ENCODE measurements around the gene NKIRAS1.

Gene NKIRAS1

DNA sequence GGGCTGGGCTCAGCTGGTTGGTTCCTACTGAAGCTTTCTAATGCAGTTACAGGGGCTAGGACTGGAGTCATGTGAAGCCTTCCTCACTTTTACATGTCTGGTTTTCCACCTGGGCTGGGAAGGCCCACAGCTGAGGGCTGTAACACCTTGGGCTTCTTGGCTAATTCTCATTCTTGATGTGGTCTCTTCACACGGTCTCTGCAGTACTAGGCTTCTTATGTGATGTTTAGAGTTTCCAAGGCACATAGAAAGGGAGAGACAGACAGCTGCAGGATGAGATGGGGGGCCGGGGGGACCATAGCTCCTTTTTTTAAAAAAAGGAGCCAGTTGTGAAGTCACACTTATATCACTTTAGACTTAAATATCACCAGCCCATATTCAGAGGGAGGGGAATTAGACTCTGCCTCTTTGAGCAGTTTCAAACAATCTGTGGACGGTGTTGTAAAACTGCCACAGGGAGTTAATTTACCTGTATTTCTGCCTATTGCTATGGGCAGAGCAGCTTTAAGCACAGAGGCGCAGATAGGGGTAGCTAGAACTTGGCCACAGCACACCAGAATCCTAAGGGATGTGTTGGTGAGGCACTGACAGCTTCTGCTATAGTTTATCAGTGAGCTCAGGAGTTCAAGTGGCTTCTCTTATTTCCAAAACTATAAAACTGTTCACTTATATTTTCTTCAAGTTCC lies 46.7 kb downstream of the NKIRAS1 start:
- Histone ChIP-seq H3K4me2 (no peak overlapping the region), H3K4me1 (ENCODE audit: low read depth, poor library complexity, severe bottlenecking) (peaks cover 10% of the 10 kb centered on the region), H2AFZ (ENCODE audit: low read depth) (no peak overlapping the region), H4K20me1 (ENCODE audit: insufficient read depth) (0 out of 2 replicates have a peak, but pooled peaks cover 4% of the 10 kb centered on the region), H3K36me3 (ENCODE audit: insufficient read depth) (no peaks in the 10 kb centered on the region), H3K79me2 (ENCODE audit: insufficient read depth, low read depth) (peaks cover 43% of the 10 kb centered on the region; the same call in 1 of the 2 replicates), H3K9ac (no peak overlapping the region), H3K27ac (no peak overlapping the region), H3K27me3 (ENCODE audit: insufficient read depth, low read depth) (no peaks in the 10 kb centered on the region), H3K4me3 (IDR thresholded peaks at IDR 0.05; ENCODE audit: insufficient read depth, low read depth, low read length) (no peak overlapping the region)
- TF ChIP-seq, protein P1, sequence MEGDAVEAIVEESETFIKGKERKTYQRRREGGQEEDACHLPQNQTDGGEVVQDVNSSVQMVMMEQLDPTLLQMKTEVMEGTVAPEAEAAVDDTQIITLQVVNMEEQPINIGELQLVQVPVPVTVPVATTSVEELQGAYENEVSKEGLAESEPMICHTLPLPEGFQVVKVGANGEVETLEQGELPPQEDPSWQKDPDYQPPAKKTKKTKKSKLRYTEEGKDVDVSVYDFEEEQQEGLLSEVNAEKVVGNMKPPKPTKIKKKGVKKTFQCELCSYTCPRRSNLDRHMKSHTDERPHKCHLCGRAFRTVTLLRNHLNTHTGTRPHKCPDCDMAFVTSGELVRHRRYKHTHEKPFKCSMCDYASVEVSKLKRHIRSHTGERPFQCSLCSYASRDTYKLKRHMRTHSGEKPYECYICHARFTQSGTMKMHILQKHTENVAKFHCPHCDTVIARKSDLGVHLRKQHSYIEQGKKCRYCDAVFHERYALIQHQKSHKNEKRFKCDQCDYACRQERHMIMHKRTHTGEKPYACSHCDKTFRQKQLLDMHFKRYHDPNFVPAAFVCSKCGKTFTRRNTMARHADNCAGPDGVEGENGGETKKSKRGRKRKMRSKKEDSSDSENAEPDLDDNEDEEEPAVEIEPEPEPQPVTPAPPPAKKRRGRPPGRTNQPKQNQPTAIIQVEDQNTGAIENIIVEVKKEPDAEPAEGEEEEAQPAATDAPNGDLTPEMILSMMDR (conservative IDR thresholded peaks at IDR 0.05; ENCODE audit: low read depth, low read length), result no peak

DNA sequence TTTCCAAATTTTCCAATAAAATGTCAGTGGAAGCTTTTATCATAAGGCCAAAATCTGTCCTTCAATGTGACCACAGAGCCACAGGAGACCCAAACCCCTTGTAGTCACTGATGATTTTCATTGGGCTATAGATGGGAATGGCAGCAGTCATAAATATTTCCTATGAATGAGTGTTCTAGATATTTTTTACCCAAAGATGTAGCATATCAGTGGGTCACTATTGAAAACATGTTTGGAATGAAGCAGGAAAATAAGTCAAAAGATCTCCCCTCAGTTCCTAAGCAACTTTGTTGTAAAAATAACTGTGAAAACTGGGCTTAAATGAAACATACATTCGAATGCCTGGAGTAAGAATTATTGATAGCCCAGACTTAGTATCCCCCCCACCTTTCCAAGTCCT lies 49.0 kb downstream of the NKIRAS1 start:
- no peak overlapping the region for H3K4me3 ChIP-seq (IDR thresholded peaks at IDR 0.05; ENCODE audit: insufficient read depth, low read depth, low read length)
- H3K79me2 ChIP-seq (ENCODE audit: insufficient read depth, low read depth), result peaks cover 57% of the 10 kb centered on the region; the same call in 1 of the 2 replicates
- H3K4me1 ChIP-seq (ENCODE audit: low read depth, poor library complexity, severe bottlenecking), result peaks cover 24% of the 10 kb centered on the region
- H3K27me3 ChIP-seq (ENCODE audit: insufficient read depth, low read depth), result no peaks in the 10 kb centered on the region
- H3K36me3 ChIP-seq (ENCODE audit: insufficient read depth), result no peaks in the 10 kb centered on the region
- H2AFZ ChIP-seq (ENCODE audit: low read depth), result no peak overlapping the region
- no peak overlapping the region for H3K9ac ChIP-seq
- H4K20me1 ChIP-seq (ENCODE audit: insufficient read depth), result 0 out of 2 replicates have a peak, but pooled peaks cover 4% of the 10 kb centered on the region
- TF ChIP-seq, protein P1 (conservative IDR thresholded peaks at IDR 0.05; ENCODE audit: low read depth, low read length), result no peak
- no peak overlapping the region for H3K27ac ChIP-seq
- no peak overlapping the region for H3K4me2 ChIP-seq

DNA sequence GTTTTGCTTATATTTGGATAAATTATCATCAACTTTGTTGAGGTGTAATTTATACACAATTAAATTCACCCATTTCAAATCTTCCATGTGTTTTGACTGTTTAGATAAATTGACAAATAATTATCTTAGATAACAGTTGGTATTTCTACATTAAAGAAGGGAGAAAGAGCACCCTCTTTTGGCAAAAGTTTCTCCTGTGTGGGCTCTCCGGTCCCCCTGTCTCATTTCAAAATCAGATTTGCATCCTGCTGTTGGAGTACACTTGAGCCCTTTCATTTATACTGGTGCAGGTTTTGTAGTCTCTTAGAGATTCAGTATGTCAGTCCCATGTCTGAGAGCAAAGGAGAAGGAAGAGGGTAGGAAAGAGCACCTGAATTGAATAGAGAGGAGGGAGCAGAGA lies 49.4 kb downstream of the NKIRAS1 start:
- Histone ChIP-seq H3K36me3 (ENCODE audit: insufficient read depth) (no peaks in the 10 kb centered on the region), H3K27ac (no peak overlapping the region), H3K79me2 (ENCODE audit: insufficient read depth, low read depth) (peaks cover 62% of the 10 kb centered on the region; the same call in 1 of the 2 replicates), H2AFZ (ENCODE audit: low read depth) (no peak overlapping the region), H3K27me3 (ENCODE audit: insufficient read depth, low read depth) (no peaks in the 10 kb centered on the region), H3K9ac (no peak overlapping the region), H3K4me2 (no peak overlapping the region), H3K4me3 (IDR thresholded peaks at IDR 0.05; ENCODE audit: insufficient read depth, low read depth, low read length) (no peak overlapping the region), H4K20me1 (ENCODE audit: insufficient read depth) (0 out of 2 replicates have a peak, but pooled peaks cover 4% of the 10 kb centered on the region), H3K4me1 (ENCODE audit: low read depth, poor library complexity, severe bottlenecking) (peaks cover 24% of the 10 kb centered on the region)
- TF ChIP-seq, protein P1 (conservative IDR thresholded peaks at IDR 0.05; ENCODE audit: low read depth, low read length), result no peak

DNA sequence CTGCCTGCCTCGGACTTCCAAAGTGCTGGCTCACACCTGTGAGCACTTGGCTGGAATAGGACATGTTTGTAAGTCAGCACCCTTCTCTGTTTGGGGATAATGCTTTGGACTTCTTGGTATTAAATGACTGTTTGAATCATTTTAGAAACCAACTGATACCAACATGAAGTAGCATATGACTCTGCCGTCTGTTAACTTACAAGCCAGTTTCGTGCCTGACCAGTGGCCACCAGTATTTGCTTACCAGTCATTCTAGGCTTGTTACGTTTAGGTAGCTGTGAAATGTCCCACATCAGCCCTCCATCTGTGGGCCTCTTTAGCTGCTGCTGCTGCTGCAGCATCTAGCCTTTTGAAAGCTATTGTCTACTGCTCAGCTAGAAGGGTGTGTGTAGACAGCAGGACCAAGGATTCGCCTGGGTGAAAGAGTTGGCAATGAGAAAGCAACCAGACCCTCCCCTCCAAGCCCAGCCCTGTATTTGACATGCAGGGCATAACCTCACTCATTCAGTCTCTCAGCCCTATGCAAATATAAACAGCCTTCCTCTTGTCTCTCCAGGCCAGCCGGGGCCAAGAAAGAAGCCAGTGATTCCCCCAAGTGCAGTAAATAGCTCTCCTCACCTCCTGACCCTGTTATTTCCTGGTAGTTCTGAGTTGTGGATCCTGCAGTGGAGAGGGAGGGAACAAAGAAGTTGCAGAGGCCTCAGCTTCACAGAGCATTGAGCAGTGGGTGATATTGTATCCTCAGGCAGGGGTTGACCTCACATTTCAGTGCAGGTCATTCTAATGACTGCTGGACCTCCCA lies 51.0 kb downstream of the NKIRAS1 start:
- Histone ChIP-seq H4K20me1 (ENCODE audit: insufficient read depth) (peaks cover 11% of the 10 kb centered on the region; the same call in 1 of the 2 replicates), H3K27me3 (ENCODE audit: insufficient read depth, low read depth) (no peaks in the 10 kb centered on the region), H2AFZ (ENCODE audit: low read depth) (no peak overlapping the region), H3K4me3 (IDR thresholded peaks at IDR 0.05; ENCODE audit: insufficient read depth, low read depth, low read length) (no peak overlapping the region), H3K79me2 (ENCODE audit: insufficient read depth, low read depth) (peaks cover 78% of the 10 kb centered on the region), H3K4me1 (ENCODE audit: low read depth, poor library complexity, severe bottlenecking) (peaks cover 24% of the 10 kb centered on the region), H3K36me3 (ENCODE audit: insufficient read depth) (no peaks in the 10 kb centered on the region), H3K9ac (no peak overlapping the region), H3K27ac (no peak overlapping the region), H3K4me2 (no peak overlapping the region)
- TF ChIP-seq, protein P1 (conservative IDR thresholded peaks at IDR 0.05; ENCODE audit: low read depth, low read length), result no peak
